Measurements from ENCODE around the gene ADAMTS13. TPM values are rescaled to one million over a fixed set of nuclear protein-coding genes. Genes with fewer than 3 reads are reported as not detected.

The ADAMTS13 gene
- total RNA-seq, 1 donor from 2014 or later = 21.4 TPM

DNA sequence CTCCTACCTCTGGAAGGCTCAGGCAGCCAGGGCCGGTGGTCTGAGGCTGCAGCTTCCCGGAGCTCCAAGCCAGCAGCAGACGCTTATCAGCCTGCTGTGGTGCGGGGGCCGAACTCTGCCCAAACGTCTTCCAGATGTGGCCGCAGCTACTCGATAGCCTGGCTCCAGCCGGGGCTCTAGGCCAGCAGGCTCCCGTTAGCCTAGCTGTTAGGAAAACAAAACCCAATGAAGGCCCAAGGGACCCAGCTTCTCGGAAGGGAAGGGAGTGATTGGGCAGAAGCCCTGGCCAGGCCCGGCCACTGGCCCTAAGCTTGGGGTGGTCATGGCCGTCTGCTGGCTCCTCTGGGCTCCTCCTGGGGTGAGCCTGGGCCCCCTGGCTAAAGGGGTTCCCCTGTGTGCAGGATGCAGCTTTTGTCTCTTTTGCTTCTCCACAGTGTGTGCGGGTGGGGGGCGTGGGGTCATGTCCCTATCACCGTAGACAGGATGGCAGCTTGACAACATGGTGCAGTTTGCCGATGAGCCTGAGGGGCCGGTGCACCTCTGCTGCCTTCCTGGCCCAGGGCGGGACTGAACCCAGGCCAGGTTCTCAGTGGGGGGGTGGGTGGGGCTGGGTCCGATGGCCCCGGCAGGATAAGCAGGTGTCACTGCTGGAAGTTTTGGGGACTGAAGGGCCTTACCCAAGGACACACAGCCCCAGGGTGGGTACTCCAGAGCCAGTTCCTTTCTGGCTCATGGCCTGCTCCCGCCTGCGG lies 83.9 kb downstream of the ADAMTS13 start:
- DNase-seq (ENCODE audit: low spot score) = no peak
- ATAC-seq = no peak

DNA sequence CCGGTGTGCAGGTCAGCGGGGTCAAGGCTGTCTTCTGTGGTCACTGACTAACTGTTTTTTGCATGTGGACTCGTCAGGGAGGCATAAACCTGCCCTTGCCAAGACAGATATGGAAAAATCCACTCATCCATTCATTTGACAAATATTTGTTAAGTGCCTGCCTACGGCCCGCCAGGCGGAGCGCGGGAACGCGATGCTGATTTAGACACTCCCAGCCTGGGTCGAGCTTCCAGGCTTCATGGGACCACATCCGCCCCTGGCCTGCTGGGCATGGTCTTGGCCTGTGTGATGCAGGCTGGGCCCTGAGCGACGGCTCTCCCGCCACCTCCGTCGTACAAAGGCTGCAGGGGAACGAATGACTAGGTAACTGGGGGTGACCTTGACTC lies 84.5 kb downstream of the ADAMTS13 start:
- ATAC-seq (peak; percentile 60), DNase-seq (ENCODE audit: low spot score) (peak; percentile 79)

- DNase-seq (ENCODE audit: low spot score) (no peak), ATAC-seq (no peak)
Observed at GRCh38 chr9:133507246-133507965, 85.2 kb downstream of the ADAMTS13 start.

- ATAC-seq = no peak
- no peak for DNase-seq (ENCODE audit: low spot score)
Observed at GRCh38 chr9:133508046-133508445, 85.9 kb downstream of the ADAMTS13 start.

Other genes starting within 250 kb of the ADAMTS13 start
- not detected for gene OBP2B, start 213.1 kb upstream of the ADAMTS13 start, total RNA-seq
- gene ABO, start 147.2 kb upstream of the ADAMTS13 start, total RNA-seq = 0.03 TPM
- 9.7 TPM for gene SURF6, start 86.2 kb upstream of the ADAMTS13 start, total RNA-seq
- gene MED22, start 74.2 kb upstream of the ADAMTS13 start, total RNA-seq = 10.3 TPM
- 609 TPM for gene RPL7A, start 74.1 kb upstream of the ADAMTS13 start, total RNA-seq
- 59.9 TPM for gene SURF1, start 65.9 kb upstream of the ADAMTS13 start, total RNA-seq
- gene SURF2, start 65.8 kb upstream of the ADAMTS13 start, total RNA-seq = 9.0 TPM
- 225 TPM for gene SURF4, start 46.3 kb upstream of the ADAMTS13 start, total RNA-seq
- gene STKLD1, start 46.0 kb upstream of the ADAMTS13 start, total RNA-seq = 0.83 TPM
- gene REXO4, start 4.4 kb upstream of the ADAMTS13 start, total RNA-seq = 12.3 TPM
- gene CACFD1, start 37.6 kb downstream of the ADAMTS13 start, total RNA-seq = 30.0 TPM
- gene SLC2A6, start 56.7 kb downstream of the ADAMTS13 start, total RNA-seq = 1.3 TPM
- gene MYMK, start 102.6 kb downstream of the ADAMTS13 start, total RNA-seq = not detected
- gene ADAMTSL2, start 112.3 kb downstream of the ADAMTS13 start, total RNA-seq = 18.0 TPM
- 2.8 TPM for gene FAM163B, start 187.0 kb downstream of the ADAMTS13 start, total RNA-seq
- gene DBH, start 214.0 kb downstream of the ADAMTS13 start, total RNA-seq = 16.7 TPM